Astrocyte (in vitro differentiated cells and primary cell): ENCODE data around the gene METTL21C.

Source experiments
- CTCF ChIP-seq: IDR thresholded peaks from 2 replicates; pipeline ENCODE4 v1.5.1; 2011; ENCODE audit warnings: low read depth, mild to moderate bottlenecking, inconsistent platforms, low read length, moderate library complexity; ENCODE audit not compliant: insufficient read depth
- EZH2 ChIP-seq: IDR thresholded peaks from 2 replicates; pipeline ENCODE4 v1.6.1; 2012; ENCODE audit warnings: mild to moderate bottlenecking, low read length, inconsistent platforms; ENCODE audit not compliant: insufficient read depth

DNA sequence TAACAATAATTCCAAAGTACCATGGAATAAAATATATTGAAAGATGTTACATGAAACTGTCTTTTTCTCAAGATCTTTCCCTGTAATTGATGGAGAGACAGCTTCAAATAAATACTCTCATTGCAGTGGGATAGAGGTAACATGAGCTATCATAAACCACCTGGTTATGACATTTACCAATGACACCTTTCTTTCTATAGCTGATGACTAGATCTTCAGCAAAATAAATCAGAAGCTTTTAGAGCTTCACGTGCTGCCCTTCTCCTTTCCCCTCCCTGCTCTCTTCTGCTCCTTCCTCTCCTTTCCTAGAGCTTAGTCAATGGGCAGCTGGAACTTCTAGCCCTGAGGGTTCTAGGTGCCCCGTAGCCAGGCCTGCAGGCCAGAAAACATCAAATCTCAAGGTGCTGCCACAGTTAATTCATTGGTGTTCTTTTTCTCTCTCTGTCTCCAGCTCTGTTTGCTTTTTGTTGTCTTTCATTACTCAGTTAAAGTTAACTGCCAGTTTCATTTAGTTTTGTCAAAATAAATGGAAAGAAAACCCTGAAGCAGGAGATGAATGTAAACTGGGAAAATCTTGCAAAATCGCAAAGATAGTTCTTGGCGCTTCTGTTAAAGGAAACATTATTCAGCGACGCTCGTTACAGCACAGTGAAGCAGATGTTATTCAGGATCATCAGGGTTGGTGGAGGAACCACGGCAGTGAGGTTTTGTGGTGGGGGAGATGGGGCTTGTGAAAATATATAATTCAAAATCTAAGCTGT lies 8.3 kb upstream of the METTL21C start:
- TF ChIP-seq CTCF = no peak
- no peak for TF ChIP-seq EZH2
